Measurements from ENCODE around the gene MC1R.
"Not testable (repeated sequence)": the region's sequence is repeated elsewhere in the genome, so short reads cannot be mapped to it uniquely, and the experiment has no call there.

MC1R gene

GRCh38 chr16:89964201-89964600 is 45.5 kb downstream of the MC1R start:
- DNase-seq, result no peak

GRCh38 chr16:89965447-89966225 is 47.0 kb downstream of the MC1R start:
- no peak for DNase-seq

- no peak for DNase-seq
These were observed 48.1 kb downstream of the MC1R start for GRCh38 chr16:89966756-89967155.

GRCh38 chr16:89967436-89967835 is 48.8 kb downstream of the MC1R start:
- peak in 1 of 2 donors; percentile 23 for DNase-seq

- not testable (repeated sequence) for DNase-seq
These were observed 49.4 kb downstream of the MC1R start for GRCh38 chr16:89968074-89968473.

GRCh38 chr16:89969741-89970410 is 51.2 kb downstream of the MC1R start:
- DNase-seq, result peak in 1 of 2 donors; percentile 30
